Occipital lobe (tissue), 3 donors: Measurements from ENCODE around the gene SLC25A28. TPM values are rescaled to one million over a fixed set of nuclear protein-coding genes. Genes with fewer than 3 reads are reported as not detected.

Experiments
- DNase-seq: peaks from one replicate; lab custom pipeline; 2025; lab: John Stamatoyannopoulos, UW
- small RNA-seq: library from RNA; depleted of rRNA; stranded (forward); fragments of <200 nt; gene quantifications from one replicate; pipeline ENCODE3, GENCODE V24; 2014
- total RNA-seq: library from RNA; depleted of rRNA; stranded (reverse); fragments of >200 nt; gene quantifications from one replicate; pipeline ENCODE4 v1.2.3, GENCODE V29; 2014

The SLC25A28 gene
- total RNA-seq, 1 donor from 2014 or later, result 18.6 TPM

DNA sequence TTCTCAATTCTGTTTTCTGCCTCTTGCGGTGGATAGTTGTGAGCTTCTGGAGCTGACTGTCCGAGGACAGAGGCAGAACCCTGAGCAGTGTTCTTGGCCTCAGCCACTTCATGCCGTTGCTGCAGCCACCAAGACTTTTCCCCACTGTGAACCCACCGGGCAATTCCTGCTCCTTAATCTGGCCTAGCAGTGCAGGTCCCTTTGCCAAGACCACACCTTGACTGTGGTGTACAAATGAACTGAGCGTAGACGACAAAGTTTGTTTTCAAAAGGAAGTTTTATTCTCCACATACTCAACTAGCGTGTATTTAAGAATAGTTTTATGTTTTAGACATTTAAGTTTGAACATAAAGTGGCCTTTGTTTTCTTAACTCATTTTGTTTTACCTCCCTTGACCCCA, 29.4 kb downstream of the SLC25A28 start:
- DNase-seq, result no peak

DNA sequence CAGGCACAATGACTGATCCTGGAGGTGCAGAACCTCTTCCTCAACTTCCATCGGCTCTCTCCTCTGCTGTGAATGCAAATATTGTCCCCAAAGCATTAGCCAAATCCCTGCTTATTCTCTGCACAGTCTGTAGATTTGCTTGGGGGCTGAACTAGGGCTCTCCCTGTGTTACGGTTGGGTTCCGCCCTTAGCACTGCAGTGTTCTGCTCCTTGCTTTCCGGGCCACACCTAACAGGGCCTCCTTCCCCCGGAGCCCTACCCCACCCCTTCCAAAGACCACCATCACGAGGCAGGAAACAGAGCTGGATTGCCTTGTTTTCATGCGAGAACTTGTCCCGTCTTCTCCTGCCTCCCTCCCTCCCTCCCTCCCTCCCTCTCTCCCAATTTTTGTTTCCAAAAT, 36.6 kb downstream of the SLC25A28 start:
- DNase-seq, result no peak

DNA sequence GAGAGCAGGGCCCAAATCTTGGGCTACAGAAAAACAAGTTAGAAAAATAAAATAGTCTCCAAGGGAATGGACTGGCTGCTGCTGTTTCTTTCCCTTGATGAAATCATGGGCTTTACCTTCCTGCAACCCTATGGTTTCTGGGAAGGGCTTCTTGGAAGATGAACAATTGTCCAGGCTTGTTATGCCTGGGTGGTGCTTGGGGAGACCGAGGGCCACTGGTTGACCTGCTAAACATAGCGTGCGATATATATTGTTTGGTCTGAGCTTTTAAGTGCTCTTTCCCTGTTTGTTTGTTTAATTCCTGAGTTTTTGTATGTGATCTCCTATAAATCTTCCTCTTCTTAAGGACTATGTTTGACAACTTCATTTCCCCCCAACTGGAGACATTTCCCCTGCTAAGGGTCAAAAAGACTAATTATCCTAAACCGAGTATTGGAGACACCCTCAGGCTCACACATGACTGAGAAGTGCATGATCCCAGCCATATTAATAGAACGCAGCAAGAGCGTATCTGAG, 37.9 kb downstream of the SLC25A28 start:
- no peak for DNase-seq

DNA sequence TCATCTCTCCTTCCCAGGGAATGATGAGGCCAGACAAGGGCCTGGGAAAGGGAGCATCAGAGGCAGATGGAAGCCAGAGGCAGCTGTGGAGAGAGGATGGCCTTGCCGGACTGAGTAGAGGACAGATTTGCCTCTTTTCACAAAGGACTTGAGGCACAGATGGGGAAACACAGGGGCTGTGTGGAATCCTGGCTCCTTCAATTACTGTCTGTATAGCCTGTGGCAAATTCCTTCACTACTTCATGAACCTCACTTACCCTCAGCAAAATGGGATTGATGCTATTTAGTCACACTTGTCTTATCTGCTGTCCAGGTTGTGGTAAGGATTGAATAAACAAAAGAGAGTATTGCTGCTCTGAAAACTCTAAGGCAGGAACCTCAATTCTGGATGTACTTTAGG, 40.3 kb downstream of the SLC25A28 start:
- no peak for DNase-seq

DNA sequence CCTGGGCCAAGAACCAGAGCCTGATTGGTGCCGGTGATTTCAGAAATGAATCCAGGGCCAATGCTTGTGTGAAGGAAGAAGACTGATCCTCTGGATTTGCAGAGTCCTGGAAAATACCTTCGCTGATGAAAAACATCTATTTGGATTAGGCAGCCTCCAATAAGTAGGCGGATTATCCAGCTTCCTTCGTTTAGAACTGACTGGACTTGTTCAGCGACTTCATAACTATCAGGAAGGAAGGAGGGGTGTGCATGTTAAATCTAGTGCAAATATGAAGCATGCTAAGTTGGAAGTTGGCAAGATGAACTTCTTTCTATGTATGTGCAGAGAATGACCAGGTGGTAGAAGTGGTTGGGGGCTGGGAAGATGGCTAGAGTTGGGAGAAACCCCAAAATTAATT, 46.4 kb downstream of the SLC25A28 start:
- DNase-seq, result no peak

DNA sequence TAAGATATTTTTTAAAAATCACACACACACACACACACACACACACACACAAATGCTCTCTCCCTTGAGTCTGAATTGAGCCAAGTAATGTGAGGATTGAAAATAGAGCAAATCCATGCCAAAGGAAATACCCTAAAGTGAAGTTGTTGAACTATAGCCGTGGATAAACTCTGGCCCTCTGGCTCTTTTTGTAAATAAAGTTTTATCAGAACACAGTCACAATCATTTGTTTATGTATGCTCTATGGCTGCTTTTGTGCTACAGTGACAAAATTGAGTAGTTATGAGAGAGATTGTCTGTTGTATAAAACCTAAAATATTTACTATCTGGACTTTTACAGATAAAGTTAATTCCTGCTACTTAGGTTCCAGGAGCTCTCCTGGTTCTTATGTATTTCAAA, 48.4 kb downstream of the SLC25A28 start:
- no peak for DNase-seq

DNA sequence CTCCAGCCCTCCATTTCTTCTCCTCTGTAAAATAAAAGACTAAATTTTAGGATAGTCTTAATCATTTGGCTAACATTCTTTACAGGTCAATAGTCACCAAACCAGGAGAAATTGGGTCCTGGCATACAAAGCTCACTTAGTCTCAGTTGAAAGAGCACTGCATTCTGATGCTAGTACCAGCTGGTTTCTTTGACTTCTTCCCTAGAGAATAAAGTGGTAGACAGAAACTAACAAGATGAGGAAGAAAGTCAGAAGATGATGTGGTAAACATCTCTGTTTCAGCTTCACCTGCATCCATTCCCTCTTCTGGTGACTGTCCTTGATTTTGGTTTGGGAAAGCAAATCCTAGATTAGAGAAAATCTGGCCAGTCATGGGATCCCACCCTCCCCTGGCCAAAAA, 50.3 kb downstream of the SLC25A28 start:
- no peak for DNase-seq

DNA sequence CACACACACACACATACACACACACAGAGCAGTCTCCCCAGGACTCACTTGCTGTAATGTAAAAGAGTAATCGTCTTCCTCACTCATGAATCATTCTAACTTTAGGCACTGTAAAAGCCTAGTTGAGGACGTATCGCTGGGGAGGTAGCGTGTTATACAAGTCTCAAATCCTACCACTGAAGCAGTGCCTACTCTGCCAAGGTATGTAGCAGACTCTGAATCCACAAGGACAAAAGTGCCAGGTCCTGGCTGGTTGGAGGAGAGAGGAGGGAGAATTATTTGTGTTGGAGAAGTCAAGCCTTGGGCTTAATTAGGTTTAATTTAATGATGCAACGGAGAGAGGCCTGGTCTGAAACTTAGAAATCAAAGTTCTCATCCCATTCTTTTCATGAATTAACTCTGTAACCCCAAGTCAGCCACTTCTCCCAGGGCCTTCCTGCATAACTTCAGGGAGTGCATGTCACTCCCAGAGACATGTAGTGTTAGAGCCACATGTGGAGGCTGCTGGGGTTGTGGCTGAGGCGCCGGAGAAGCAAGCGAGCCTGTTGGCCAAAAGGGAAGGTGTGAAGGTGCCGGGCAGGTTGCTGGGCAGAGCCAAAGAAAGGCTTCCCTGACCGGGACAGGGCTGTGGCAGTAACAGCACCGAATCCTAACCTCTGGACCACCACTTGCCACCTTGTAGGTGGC, 50.8 kb downstream of the SLC25A28 start:
- DNase-seq, result no peak

DNA sequence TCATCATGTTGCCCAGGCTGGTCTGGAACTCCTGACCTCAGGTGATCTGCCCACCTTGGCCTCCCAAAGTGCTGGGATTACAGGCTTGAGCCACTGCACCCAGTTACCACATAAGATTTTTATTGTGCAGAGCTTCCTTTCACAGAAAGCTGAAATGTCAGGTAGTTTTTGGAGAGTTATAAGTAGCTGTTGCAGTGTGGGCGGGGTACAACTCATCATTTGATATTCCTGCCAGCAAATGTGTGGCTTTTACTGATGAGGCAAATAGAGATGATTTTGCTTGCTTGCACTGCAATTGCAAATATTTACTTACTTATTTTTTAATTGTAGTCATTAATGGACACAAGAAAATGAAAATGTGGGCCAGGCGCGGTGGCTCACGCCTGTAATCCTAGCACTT, 55.1 kb downstream of the SLC25A28 start:
- no peak for DNase-seq

DNA sequence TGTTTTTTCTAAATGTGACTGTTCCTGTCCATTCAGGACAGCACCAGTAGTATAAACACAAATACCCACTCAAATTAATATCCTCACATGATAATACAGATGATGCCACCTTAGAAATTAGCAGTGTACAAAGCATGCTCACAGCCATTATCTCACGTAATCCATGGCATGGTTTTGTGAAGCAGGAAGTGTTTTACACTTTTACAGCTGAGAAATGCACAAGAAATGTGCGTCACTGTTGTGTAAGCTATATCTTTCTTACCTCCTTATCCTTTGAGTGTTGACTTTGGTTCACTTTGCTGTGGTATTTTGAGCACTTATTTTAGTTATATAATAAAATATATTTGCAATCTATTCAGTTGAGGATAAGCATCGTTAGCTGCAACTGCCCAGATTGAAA, 55.9 kb downstream of the SLC25A28 start:
- DNase-seq, result no peak

DNA sequence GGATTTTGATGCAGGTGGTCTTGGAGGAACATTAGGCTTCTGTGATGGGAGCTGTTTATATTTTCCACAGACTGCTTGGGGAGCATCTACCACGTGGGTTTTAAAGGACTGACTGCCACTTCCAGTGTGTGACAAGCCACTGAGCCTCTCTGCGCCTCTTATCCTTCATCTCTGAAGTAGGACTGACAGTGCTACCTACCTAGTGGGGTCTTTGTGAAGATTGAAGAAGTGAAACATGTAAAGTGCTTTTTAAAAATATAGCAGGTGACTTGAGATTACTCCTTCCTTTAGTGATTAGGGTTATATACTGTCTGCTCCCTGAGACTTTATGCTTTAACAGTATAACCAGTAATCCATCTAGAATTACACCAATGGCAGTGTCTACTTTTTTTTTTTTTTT, 57.6 kb downstream of the SLC25A28 start:
- DNase-seq, result no peak

Small RNA genes within 50 kb of the gene (small RNA-seq; reads per million reads assigned to genes)
- not detected for gene AL133353.1

Other genes starting within 250 kb of the SLC25A28 start
- gene GOT1, start 189.8 kb downstream of the SLC25A28 start, total RNA-seq, result 16.4 TPM
- not detected for gene NKX2-3, start 87.5 kb downstream of the SLC25A28 start, total RNA-seq
- 8.7 TPM for gene ENTPD7, start 39.1 kb upstream of the SLC25A28 start, total RNA-seq
- 42.1 TPM for gene COX15, start 111.7 kb upstream of the SLC25A28 start, total RNA-seq
- gene CUTC, start 111.8 kb upstream of the SLC25A28 start, total RNA-seq, result 9.0 TPM
- 0.16 TPM for gene ABCC2, start 162.2 kb upstream of the SLC25A28 start, total RNA-seq